ENCODE measurements around the gene MYB. TPM values are rescaled to one million over a fixed set of nuclear protein-coding genes. Genes with fewer than 3 reads are reported as not detected.
"Not testable (repeated sequence)": the region's sequence is repeated elsewhere in the genome, so short reads cannot be mapped to it uniquely, and the experiment has no call there.

The MYB gene
- total and polyA plus RNA-seq, 2 donors = 42.1 to 84.7 TPM

DNA sequence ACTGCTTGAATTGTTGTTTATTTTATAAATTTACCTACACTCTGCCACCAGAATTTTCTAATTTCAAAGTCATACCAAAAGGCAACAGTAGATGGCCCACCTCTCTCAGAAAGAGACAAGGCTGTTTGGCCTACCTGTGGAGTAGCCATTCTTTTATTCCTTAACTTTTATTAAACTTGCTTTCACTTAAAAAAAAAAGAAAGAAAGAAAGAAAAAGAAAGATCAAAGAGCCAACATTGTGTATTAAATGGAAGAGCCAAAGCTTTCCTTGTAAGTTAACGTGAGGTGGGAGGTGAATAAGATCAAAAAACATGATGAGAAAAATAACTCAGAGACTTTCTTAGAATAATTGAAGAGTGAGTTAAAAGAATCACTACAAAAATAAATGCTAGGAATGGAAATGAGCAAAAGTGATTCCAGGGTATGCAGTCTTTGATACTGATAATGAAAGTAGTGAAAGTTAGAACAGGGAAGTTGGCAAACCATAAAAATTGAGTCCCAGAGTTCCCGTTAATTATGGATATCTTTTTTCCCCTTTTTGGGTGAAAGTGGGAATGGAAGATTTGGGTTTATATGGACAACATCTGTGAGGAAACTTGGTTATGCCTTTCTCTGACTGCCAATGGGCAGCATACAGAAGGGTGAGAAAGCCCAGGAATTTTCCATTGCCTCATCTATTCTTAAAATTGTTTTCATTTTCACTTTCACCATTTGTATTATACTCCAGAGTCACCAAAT lies 35.9 kb upstream of the MYB start:
- Histone ChIP-seq H3K27ac (ENCODE audit: low read depth in 1 of 2, low read length in 1 of 2) (peak overlapping the region in 1 of 2 donors; percentile 76), H3K4me1 (ENCODE audit: control insufficient read depth in 2 of 2, insufficient read depth in 2 of 2, low read length in 2 of 2) (peaks cover 14 to 36% of the 10 kb centered on the region in 2 donors), H3K27me3 (ENCODE audit: control insufficient read depth in 2 of 2, insufficient read depth in 1 of 2, low read length in 1 of 2) (no peaks in the 10 kb centered on the region), H3K36me3 (ENCODE audit: control insufficient read depth in 2 of 2, insufficient read depth in 2 of 2, low read length in 1 of 2) (no peaks in the 10 kb centered on the region), H3K4me3 (ENCODE audit: low read length in 2 of 2) (no peak overlapping the region), H3K9me3 (ENCODE audit: control insufficient read depth in 2 of 2, insufficient read depth in 1 of 2, low read length in 1 of 2) (no peaks in the 10 kb centered on the region)
- 59% methylated on average over 2 of the region's 2 CpGs for WGBS
- DNase-seq (ENCODE audit: low read depth in 6 of 9, low spot score in 9 of 9) = peak in 2 of 9 donors; percentile 53 to 81

DNA sequence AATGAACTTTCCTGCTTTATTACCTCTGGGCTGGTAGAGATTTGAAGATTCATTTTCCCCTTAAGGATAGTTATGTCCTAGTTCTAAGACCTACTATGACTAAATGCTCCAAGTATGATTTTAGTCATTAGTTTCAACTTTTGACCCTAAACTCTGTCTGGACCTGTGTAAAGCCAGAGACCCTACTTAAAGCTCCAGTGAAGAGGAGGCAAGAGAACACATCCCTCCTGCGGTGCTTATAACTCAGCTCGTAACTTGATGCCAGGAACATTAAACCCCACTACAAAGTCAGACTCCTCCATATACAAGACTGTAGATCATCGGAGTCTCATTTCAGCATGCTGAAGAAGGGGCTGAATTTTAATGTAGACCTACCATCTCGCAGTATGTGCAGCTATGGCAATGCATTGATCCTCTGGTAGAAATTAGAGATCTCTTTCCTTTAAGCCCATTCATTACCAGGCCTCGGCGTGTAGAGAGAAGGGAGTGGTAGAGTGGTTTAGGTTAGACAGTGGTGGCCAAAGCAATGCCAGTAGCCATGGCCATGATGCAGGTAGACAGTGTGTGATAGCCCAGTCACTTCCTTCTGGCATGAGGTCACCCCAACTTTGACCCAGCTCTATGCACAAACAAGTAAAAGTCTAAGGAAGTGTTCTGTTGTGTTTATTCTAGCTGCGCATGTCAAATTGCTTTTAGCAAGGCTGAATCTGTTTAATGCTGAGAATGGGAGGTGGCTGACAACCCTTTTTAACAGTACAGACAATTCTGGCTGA lies 34.8 kb upstream of the MYB start:
- Histone ChIP-seq H3K4me3 (ENCODE audit: low read length in 2 of 2) (no peak overlapping the region), H3K27ac (ENCODE audit: low read depth in 1 of 2, low read length in 1 of 2) (no peak overlapping the region), H3K27me3 (ENCODE audit: control insufficient read depth in 2 of 2, insufficient read depth in 1 of 2, low read length in 1 of 2) (no peaks in the 10 kb centered on the region), H3K9me3 (ENCODE audit: control insufficient read depth in 2 of 2, insufficient read depth in 1 of 2, low read length in 1 of 2) (no peaks in the 10 kb centered on the region), H3K4me1 (ENCODE audit: control insufficient read depth in 2 of 2, insufficient read depth in 2 of 2, low read length in 2 of 2) (peaks cover 14 to 36% of the 10 kb centered on the region in 2 donors), H3K36me3 (ENCODE audit: control insufficient read depth in 2 of 2, insufficient read depth in 2 of 2, low read length in 1 of 2) (no peaks in the 10 kb centered on the region)
- 97% methylated on average over 7 of the region's 7 CpGs for WGBS
- DNase-seq (ENCODE audit: low read depth in 6 of 9, low spot score in 9 of 9) = no peak

GRCh38 chr6:135147637-135148592 lies 33.2 kb upstream of the MYB start:
- Histone ChIP-seq H3K27ac (ENCODE audit: low read depth in 1 of 2, low read length in 1 of 2) (no peak overlapping the region), H3K36me3 (ENCODE audit: control insufficient read depth in 2 of 2, insufficient read depth in 2 of 2, low read length in 1 of 2) (no peaks in the 10 kb centered on the region), H3K27me3 (ENCODE audit: control insufficient read depth in 2 of 2, insufficient read depth in 1 of 2, low read length in 1 of 2) (no peaks in the 10 kb centered on the region), H3K4me1 (ENCODE audit: control insufficient read depth in 2 of 2, insufficient read depth in 2 of 2, low read length in 2 of 2) (peaks cover 7 to 23% of the 10 kb centered on the region in 2 donors), H3K4me3 (ENCODE audit: low read length in 2 of 2) (no peak overlapping the region), H3K9me3 (ENCODE audit: control insufficient read depth in 2 of 2, insufficient read depth in 1 of 2, low read length in 1 of 2) (no peaks in the 10 kb centered on the region)
- 96% methylated on average over 5 of the region's 5 CpGs for WGBS
- DNase-seq (ENCODE audit: low read depth in 6 of 9, low spot score in 9 of 9) = no peak

DNA sequence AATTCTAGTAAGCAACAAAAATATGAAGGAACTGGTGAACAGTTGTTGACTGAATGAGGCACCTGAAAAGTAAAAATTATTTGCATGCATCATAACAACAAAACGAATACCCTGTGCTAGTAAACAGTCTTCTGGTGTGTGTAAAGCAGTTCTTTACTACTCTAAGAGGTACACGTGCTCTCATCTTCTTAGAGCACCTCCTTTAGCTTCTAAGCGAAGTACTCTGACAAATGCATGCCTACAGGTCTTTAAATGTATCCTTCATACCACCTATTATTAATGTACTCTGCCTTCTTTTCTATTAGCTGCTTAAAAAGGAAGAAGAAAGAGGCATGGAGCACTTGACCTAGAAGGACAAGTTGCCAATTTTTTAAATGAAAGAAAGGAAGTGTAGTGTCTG lies 32.2 kb upstream of the MYB start:
- Histone ChIP-seq H3K9me3 (ENCODE audit: control insufficient read depth in 2 of 2, insufficient read depth in 1 of 2, low read length in 1 of 2) (no peaks in the 10 kb centered on the region), H3K4me1 (ENCODE audit: control insufficient read depth in 2 of 2, insufficient read depth in 2 of 2, low read length in 2 of 2) (peaks cover 7 to 20% of the 10 kb centered on the region in 2 donors), H3K4me3 (ENCODE audit: low read length in 2 of 2) (no peak overlapping the region), H3K27ac (ENCODE audit: low read depth in 1 of 2, low read length in 1 of 2) (peak overlapping the region in 1 of 2 donors; percentile 10), H3K27me3 (ENCODE audit: control insufficient read depth in 2 of 2, insufficient read depth in 1 of 2, low read length in 1 of 2) (no peaks in the 10 kb centered on the region), H3K36me3 (ENCODE audit: control insufficient read depth in 2 of 2, insufficient read depth in 2 of 2, low read length in 1 of 2) (no peaks in the 10 kb centered on the region)
- WGBS = 72% methylated on average over 3 of the region's 3 CpGs
- DNase-seq (ENCODE audit: low read depth in 6 of 9, low spot score in 9 of 9) = peak in 1 of 9 donors; percentile 50

GRCh38 chr6:135149376-135149775 lies 31.7 kb upstream of the MYB start:
- Histone ChIP-seq H3K27me3 (ENCODE audit: control insufficient read depth in 2 of 2, insufficient read depth in 1 of 2, low read length in 1 of 2) (no peaks in the 10 kb centered on the region), H3K4me3 (ENCODE audit: low read length in 2 of 2) (no peak overlapping the region), H3K4me1 (ENCODE audit: control insufficient read depth in 2 of 2, insufficient read depth in 2 of 2, low read length in 2 of 2) (peaks cover 4 to 15% of the 10 kb centered on the region in 2 donors), H3K27ac (ENCODE audit: low read depth in 1 of 2, low read length in 1 of 2) (peak overlapping the region in 1 of 2 donors; percentile 10), H3K9me3 (ENCODE audit: control insufficient read depth in 2 of 2, insufficient read depth in 1 of 2, low read length in 1 of 2) (no peaks in the 10 kb centered on the region), H3K36me3 (ENCODE audit: control insufficient read depth in 2 of 2, insufficient read depth in 2 of 2, low read length in 1 of 2) (no peaks in the 10 kb centered on the region)
- no peak for DNase-seq (ENCODE audit: low read depth in 6 of 9, low spot score in 9 of 9)
- 11% methylated on average over 6 of the region's 6 CpGs for WGBS

DNA sequence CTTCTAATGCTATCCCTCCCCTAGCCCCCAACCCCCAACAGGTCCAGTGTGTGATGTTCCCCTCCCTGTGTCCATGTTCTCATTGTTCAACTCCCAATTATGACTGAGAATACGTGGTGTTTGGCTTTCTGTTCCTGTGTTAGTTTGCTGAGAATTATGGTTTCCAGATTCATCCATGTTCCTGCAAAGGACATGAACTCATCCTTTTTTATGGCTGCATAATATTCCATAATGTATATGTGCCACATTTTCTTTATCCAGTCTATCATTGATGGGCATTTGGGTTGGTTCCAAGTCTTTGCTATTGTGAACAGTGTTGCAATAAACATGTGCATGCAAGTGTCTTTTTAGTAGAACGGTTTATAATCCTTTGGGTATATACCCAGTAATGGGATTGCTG lies 30.6 kb upstream of the MYB start:
- peaks cover 4 to 11% of the 10 kb centered on the region in 2 donors for H3K4me1 ChIP-seq (ENCODE audit: control insufficient read depth in 2 of 2, insufficient read depth in 2 of 2, low read length in 2 of 2)
- WGBS = 99% methylated on average over 2 of the region's 2 CpGs

DNA sequence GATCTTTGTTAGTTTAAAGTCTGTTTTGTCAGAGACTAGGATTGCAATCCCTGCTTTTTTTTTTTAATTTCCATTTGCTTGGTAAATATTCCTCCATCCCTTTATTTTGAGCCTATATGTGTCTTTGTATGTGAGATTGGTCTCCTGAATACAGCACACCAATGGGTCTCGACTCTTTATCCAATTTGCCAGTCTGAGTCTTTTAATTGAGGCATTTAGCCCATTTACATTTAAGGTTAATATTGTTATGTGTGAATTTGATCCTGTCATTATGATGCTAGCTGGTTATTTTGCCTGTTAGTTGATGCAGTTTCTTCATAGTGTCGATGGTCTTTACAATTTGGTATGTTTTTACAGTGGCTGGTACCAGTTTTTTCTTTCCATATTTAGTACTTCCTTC lies 27.0 kb upstream of the MYB start:
- 100% methylated on average over 2 of the region's 2 CpGs for WGBS
- H3K4me1 ChIP-seq (ENCODE audit: control insufficient read depth in 2 of 2, insufficient read depth in 2 of 2, low read length in 2 of 2) = not testable (repeated sequence)

More for the DNA sequence above, 30.6 kb upstream of the MYB start:
- not testable (repeated sequence) for H3K36me3 ChIP-seq (ENCODE audit: control insufficient read depth in 2 of 2, insufficient read depth in 2 of 2, low read length in 1 of 2); H3K27me3 ChIP-seq (ENCODE audit: control insufficient read depth in 2 of 2, insufficient read depth in 1 of 2, low read length in 1 of 2); H3K4me3 ChIP-seq (ENCODE audit: low read length in 2 of 2); H3K27ac ChIP-seq (ENCODE audit: low read depth in 1 of 2, low read length in 1 of 2); DNase-seq (ENCODE audit: low read depth in 6 of 9, low spot score in 9 of 9); H3K9me3 ChIP-seq (ENCODE audit: control insufficient read depth in 2 of 2, insufficient read depth in 1 of 2, low read length in 1 of 2)

GRCh38 chr6:135158397-135158796 lies 22.7 kb upstream of the MYB start:
- peaks cover 5 to 16% of the 10 kb centered on the region in 2 donors for H3K4me1 ChIP-seq (ENCODE audit: control insufficient read depth in 2 of 2, insufficient read depth in 2 of 2, low read length in 2 of 2)
- DNase-seq (ENCODE audit: low read depth in 6 of 9, low spot score in 9 of 9) = no peak
- no peaks in the 10 kb centered on the region for H3K36me3 ChIP-seq (ENCODE audit: control insufficient read depth in 2 of 2, insufficient read depth in 2 of 2, low read length in 1 of 2)
- no peak overlapping the region for H3K4me3 ChIP-seq (ENCODE audit: low read length in 2 of 2)
- 96% methylated on average over 4 of the region's 4 CpGs for WGBS
- no peaks in the 10 kb centered on the region for H3K27me3 ChIP-seq (ENCODE audit: control insufficient read depth in 2 of 2, insufficient read depth in 1 of 2, low read length in 1 of 2)
- no peaks in the 10 kb centered on the region for H3K9me3 ChIP-seq (ENCODE audit: control insufficient read depth in 2 of 2, insufficient read depth in 1 of 2, low read length in 1 of 2)
- no peak overlapping the region for H3K27ac ChIP-seq (ENCODE audit: low read depth in 1 of 2, low read length in 1 of 2)

More for the DNA sequence above, 27.0 kb upstream of the MYB start:
- not testable (repeated sequence) for H3K27ac ChIP-seq (ENCODE audit: low read depth in 1 of 2, low read length in 1 of 2); H3K4me3 ChIP-seq (ENCODE audit: low read length in 2 of 2); H3K9me3 ChIP-seq (ENCODE audit: control insufficient read depth in 2 of 2, insufficient read depth in 1 of 2, low read length in 1 of 2); DNase-seq (ENCODE audit: low read depth in 6 of 9, low spot score in 9 of 9); H3K36me3 ChIP-seq (ENCODE audit: control insufficient read depth in 2 of 2, insufficient read depth in 2 of 2, low read length in 1 of 2); H3K27me3 ChIP-seq (ENCODE audit: control insufficient read depth in 2 of 2, insufficient read depth in 1 of 2, low read length in 1 of 2)

Data from thymus (tissue), 11 donors.